ENCODE measurements around the gene CAMKMT.

The CAMKMT gene

GRCh38 chr2:44529448-44529847 is 167.7 kb downstream of the CAMKMT start:
- no peak for TF ChIP-seq CTCF (IDR thresholded peaks at IDR 0.05; ENCODE audit: low read length, missing control alignments)
- DNase-seq (ENCODE audit: low read depth): no peak
- no peak overlapping the region for H3K4me3 ChIP-seq (replicated peaks; ENCODE audit: low read depth, low read length)

GRCh38 chr2:44531289-44531688 is 169.5 kb downstream of the CAMKMT start:
- DNase-seq (ENCODE audit: low read depth): no peak
- no peak for TF ChIP-seq CTCF (IDR thresholded peaks at IDR 0.05; ENCODE audit: low read length, missing control alignments)
- no peak overlapping the region for H3K4me3 ChIP-seq (replicated peaks; ENCODE audit: low read depth, low read length)

- no peak for DNase-seq (ENCODE audit: low read depth)
- no peak for TF ChIP-seq CTCF (IDR thresholded peaks at IDR 0.05; ENCODE audit: low read length, missing control alignments)
- no peak overlapping the region for H3K4me3 ChIP-seq (replicated peaks; ENCODE audit: low read depth, low read length)
Observed at GRCh38 chr2:44532031-44532430, 170.3 kb downstream of the CAMKMT start.

- TF ChIP-seq CTCF (IDR thresholded peaks at IDR 0.05; ENCODE audit: low read length, missing control alignments): no peak
- H3K4me3 ChIP-seq (replicated peaks; ENCODE audit: low read depth, low read length): no peak overlapping the region
- no peak for DNase-seq (ENCODE audit: low read depth)
Observed at GRCh38 chr2:44533508-44533907, 171.8 kb downstream of the CAMKMT start.

GRCh38 chr2:44535376-44535775 is 173.6 kb downstream of the CAMKMT start:
- no peak for DNase-seq (ENCODE audit: low read depth)
- no peak overlapping the region for H3K4me3 ChIP-seq (replicated peaks; ENCODE audit: low read depth, low read length)
- no peak for TF ChIP-seq CTCF (IDR thresholded peaks at IDR 0.05; ENCODE audit: low read length, missing control alignments)

- no peak overlapping the region for H3K4me3 ChIP-seq (replicated peaks; ENCODE audit: low read depth, low read length)
- DNase-seq (ENCODE audit: low read depth): no peak
- no peak for TF ChIP-seq CTCF (IDR thresholded peaks at IDR 0.05; ENCODE audit: low read length, missing control alignments)
Observed at GRCh38 chr2:44537264-44537663, 175.5 kb downstream of the CAMKMT start.

GRCh38 chr2:44542520-44542919 is 180.8 kb downstream of the CAMKMT start:
- no peak for TF ChIP-seq CTCF (IDR thresholded peaks at IDR 0.05; ENCODE audit: low read length, missing control alignments)
- no peak overlapping the region for H3K4me3 ChIP-seq (replicated peaks; ENCODE audit: low read depth, low read length)
- DNase-seq (ENCODE audit: low read depth): no peak
